Esophagus squamous epithelium (tissue), 4 donors: ENCODE data around the gene GDPD1.
"Not testable (repeated sequence)": the region's sequence is repeated elsewhere in the genome, so short reads cannot be mapped to it uniquely, and the experiment has no call there.

Experiments used
- CTCF ChIP-seq, 6 experiments: fragments of 450-650 bp in 4 of 6; fragments of 200-600 bp in 2 of 6; sonication (generic) in 2 of 6; IDR thresholded peaks; one replicate each; pipeline ENCODE4 v1.5.1; 2016 to 2019; ENCODE audit warnings: antibody characterized with exemption in 6 of 6, mild to moderate bottlenecking in 4 of 6, moderate library complexity in 4 of 6
- POLR2A ChIP-seq, 4 donors: fragments of 450-650 bp; IDR thresholded peaks; one replicate each; pipeline ENCODE4 v1.6.1; 2017; ENCODE audit warnings: antibody characterized with exemption in 4 of 4, mild to moderate bottlenecking in 4 of 4, moderate library complexity in 3 of 4

GRCh38 chr17:59228588-59228987 lies 8.3 kb downstream of the GDPD1 start:
- TF ChIP-seq CTCF, POLR2A (IDR thresholded peaks at IDR 0.05): not testable (repeated sequence)
